HG02678 (cell line): ENCODE measurements around the gene CTIF.
A peak's percentile ranks its signal among the peaks of the same experiment; 100 is the strongest.

Source experiments
- ATAC-seq: cut with Tn5 transposase; IDR thresholded peaks from one replicate; pipeline ENCODE4 v1.9.1; 2021; ENCODE audit warnings: mild to moderate bottlenecking, moderate library complexity; ENCODE audit not compliant: unreplicated experiment

The CTIF gene

DNA sequence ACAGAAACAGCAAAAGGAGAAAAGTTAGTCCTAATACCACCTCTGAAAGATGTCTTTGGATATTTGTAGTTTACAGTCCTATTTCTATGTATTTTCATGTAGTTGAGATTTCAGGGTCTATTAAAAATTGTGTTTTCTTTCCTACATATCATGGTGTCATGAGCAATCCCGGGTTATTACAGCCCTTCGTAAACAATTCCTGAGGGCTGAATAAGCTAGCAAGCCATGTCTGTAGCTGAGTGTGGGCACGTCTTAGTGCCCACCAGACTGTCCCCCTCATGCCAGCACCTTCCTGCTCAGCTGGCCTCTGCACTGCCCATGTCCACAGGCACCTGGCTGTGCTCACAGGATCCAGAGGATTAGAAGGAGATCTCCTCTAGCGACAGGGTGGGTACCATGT, 60.6 kb downstream of the CTIF start:
- no peak for ATAC-seq

DNA sequence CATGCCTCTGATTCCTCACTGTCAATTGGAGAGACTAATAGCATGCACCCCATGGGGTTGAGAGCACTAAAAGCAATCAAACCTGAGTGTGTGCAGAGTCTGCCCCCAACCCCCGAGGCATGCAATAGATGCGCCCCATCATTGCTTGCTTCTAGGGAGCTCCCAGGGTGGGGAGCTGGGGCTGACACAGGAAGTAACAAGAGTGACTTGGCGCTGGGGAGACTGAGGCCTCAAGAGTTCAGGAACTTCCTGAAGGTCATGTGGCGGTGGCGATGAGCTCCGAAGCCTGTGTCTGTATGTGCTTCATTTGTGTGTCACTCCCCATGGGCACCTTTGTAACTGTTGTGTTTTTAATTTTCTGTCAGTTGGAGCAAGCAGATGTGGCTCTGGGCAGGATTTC, 61.2 kb downstream of the CTIF start:
- no peak for ATAC-seq

DNA sequence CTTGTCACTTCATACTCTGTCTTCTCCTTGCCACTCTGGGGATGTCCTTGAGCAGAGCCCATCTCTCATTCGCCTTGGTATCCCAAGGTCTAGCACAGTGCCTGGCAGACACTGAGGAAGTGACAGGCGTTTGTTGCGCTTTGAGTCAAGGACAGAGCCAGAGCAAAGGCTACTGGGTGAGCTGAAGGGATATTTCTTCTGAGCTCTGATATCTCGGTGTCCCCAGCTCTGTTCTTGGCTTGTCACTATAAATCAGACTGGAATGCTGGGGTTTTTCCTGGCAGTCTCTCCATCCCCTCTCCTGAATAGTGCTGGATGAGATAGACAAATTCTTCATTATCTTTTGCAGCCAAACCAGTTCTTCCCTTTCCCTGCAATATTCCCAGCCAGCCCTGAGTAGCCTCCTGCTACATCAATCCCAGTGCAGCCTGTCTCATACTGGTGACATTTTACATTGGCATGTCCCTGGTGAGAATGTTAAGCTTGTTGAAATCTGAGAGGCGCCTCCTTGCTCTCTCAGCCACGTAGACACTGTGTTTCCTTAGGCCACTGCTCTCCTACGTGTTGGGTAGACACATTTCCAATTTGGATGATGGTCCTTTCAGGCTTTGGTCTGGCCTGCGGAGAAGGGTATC, 61.7 kb downstream of the CTIF start:
- no peak for ATAC-seq

DNA sequence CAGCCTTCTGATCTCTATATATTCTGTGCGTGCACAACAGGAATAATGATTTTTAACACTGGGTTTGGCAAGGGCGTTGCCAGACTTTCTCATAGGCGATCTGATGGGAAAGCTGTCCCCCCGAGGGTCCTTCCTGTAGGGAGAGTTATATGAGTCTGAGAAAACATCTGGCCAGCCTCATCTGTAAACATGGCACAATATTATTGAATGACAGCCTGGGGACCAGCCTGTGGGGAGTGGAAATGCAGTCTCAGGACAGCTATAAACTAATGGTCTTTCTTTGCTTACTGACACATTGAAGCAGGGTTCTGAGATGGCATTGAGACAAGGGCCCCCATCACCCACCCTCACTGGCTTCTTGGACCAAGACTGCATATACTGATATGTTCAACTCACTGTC, 62.5 kb downstream of the CTIF start:
- no peak for ATAC-seq

DNA sequence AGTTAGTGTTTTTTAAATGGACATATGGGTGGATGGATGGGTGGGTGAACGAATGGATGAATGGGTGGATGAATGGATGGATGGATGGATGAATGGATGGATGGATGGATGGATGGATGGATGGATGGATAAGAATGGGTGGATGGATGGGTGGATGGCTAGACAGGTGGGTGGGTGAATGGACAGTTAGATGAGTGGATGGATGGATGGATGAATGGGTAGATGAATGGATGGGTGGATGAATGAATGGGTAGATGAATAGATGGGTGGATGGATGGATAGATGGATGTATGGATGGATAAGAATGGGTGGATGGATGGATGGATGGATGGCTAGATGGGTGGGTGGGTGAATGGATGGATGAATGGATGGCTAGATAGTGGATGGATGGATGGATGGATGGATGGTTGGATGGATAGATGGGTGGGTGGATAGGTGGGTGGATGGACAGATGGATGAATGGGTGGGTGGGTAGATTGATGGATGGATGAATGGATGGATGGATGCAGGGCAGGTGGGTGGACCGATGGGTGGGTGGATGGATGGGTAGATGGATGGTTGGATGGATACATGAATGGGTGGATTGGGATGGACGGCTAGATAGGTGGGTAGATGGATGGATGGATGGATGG, 64.0 kb downstream of the CTIF start:
- no peak for ATAC-seq

DNA sequence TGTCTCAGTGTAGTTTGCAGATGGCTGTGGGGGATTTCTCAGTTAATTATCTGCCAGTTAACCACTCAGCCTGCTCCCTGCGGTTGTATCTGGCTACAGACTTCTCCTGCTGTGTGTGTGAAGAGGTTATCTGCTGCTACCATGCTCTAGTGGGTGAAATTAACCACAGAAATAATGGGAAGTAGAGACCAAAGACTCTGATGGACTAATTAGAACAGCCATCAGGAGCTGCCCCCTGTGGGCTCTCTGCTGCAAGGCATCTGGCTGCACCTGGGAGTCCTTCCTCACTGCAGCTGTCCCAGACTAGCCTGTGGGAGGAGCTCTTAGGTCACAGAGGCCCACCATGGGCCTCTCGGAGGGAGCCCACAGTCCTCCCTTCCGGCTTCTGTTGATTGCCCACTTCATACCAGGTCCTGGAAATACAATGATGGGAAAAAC, 66.6 kb downstream of the CTIF start:
- ATAC-seq = peak; percentile 75

DNA sequence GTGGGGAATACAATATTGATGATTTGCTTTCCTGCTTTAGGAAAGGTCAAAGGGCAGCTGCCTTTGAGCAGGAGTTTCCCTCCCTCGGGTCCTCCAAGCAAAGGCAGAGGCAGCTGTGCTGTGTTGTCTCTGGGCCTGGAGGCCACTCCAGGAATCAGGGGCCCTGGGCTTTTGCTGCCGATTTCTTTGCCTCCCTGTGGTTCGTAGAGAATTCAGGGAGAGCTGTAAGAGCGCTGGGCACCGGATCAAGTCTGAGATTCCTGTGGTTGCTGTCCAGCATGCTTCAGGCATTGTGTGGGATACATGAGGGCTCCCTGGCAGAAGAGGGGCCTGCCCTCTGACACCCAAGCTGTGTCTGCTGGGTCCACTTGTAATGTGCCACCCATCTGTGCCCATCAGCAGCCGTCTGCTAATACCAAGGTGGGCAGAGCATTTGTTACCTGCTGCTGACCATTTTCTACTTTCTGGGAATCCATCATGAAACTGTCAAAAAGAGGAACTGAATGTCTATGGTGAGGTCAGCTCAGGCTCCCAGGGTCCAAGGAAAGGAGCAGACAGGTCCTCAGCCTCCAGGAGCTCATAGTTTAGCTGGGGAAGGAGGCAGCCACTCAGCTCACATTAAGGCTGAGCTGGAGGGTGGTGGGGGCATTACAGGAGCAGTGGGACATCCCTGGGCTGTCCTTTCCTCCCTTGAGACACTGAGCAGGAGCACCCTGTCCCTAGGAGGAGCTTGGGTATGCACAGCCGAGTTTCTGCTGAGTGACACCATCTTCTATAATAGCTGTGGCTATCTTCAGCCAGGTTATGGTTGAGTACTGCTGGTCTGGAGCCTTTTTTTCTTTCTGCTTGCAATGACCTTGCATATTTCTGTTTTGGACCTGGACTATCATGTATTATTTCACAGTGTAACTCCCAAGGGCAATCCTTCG, 68.5 kb downstream of the CTIF start:
- ATAC-seq = no peak

DNA sequence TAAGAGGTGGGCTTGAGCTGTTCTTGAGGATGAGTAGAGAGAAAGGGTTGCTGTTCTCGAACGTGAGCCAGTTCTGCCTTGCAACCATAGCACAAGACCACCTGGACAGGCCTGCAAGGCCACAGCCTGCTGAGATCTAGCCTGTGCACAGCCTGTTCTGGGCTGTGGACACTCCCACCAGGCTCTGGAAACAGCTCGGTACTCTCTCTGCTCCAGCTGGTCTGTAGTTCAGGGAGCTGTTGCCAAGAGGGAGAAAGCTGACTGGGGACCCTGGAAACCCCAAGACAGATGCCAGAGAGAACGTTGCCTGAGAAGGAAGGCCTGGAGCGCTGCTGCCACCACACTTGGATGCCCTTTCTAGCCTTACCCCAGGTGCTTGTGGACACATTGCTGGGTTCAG, 69.8 kb downstream of the CTIF start:
- ATAC-seq = no peak

DNA sequence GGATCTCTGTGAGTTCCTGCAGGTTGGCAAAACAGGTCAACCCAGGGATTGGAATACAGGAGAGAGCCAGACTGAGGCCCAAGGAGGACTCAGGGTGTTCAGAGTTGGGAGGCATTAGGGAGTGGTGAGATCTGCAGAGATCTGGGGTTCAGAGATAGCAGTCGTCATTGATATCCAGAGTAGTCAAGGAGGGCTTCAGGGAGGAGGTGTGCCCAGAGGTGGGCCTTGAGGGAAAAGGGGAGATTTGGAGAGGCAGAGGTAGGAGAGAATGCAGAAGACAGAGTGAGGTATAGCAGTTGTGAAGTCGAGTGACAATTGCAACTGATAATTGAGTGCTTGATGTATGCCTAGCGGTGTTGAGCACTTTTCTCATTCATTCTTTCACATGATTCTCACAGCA, 70.3 kb downstream of the CTIF start:
- no peak for ATAC-seq

DNA sequence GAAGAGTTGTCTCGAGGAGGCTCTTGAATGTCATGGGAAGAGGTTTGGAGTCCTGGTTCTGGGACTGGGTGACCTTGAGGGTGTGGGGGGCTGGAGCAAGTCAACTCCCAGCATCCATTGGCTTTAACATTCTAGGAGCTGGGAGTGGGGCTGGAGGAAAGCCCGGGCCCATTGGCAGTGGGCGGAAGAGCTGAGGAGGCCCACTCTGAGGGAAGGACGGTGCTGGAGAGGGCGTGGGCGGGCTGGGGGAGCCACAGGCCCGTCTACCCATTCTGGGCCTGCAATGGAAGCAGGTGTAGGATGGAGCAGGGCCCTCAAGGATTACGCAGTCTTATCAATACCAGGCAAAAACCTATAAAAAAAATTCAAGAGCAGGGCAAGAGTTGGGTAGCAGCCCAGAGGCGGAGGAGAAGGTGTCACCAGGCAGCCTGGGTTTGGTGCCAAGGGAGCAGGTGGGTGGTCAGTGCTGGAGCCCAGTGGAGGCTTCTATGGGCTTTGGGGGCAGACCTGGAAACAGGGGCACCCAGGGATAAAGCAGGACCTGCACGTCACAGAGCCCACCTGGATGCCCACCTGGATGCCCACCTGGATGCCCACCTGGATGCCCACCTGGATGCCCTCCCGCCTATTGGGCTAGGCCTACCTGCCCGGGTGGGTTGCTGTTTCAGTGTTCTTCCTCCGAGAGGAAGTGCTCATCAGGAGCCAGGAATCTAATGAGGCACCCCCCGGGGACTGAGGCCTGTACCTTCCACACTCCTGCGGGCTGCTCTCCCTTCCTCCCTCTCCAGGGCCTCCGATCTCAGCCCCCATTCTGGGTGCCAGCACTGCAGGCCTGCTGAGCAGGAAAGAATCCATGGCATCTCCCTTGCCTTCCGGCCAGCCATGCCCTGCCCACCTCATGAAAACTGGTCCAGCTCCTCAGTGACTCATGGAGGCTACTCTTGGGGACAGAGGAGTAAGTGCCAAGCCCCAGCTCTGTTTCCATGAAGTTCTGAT, 71.3 kb downstream of the CTIF start:
- ATAC-seq = no peak

DNA sequence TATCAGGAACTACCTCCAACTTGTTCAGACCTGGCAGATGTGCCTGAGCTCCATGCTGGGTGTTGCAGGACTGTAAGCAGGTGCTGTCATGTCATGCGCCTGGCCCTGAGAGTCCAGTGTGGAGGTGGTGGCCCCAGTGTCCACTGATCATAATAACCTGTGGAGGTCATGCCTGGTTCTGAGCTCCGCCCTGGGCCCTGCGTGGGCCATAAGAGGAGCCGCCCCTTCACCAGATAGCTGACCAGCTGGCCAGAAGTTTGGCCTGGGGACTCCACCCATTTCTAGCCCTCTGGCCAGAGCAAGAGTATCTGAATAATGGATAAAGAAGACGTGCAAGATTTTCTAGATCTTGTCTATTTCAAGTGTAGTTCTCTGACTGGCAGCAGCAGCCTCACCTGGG, 72.4 kb downstream of the CTIF start:
- no peak for ATAC-seq

DNA sequence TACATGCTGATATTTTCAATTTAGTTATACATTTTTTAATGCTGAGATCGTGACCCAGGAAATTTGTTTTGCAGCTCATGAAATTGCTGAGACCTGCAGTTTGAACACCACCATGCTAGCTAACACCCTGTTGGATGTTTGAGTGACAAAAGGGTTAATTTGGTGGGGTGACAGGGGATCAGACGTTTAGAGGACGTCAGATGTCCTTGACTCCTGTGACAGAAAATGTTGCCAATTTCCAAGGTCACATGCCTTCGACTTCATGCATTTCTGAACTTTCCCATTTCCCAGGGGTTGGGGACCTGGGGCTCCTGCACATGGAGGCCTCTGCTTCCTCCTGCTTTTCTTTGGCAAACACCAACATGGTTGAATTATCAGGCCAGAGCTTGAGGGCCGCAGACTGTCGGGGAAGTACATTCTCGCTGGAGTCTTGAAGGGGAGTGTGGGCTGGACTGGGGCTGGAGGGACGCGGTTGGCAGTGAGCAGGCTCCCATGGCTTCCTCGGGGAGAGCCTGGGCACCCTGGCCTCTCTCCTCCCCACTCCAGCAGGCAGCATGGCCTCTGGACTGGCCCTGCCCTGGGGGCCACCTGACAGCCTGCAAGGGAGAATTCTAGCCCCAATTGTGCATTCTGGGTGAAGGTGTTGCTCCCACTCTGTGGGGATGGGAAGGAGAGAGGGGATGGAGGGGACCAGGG, 73.1 kb downstream of the CTIF start:
- no peak for ATAC-seq

DNA sequence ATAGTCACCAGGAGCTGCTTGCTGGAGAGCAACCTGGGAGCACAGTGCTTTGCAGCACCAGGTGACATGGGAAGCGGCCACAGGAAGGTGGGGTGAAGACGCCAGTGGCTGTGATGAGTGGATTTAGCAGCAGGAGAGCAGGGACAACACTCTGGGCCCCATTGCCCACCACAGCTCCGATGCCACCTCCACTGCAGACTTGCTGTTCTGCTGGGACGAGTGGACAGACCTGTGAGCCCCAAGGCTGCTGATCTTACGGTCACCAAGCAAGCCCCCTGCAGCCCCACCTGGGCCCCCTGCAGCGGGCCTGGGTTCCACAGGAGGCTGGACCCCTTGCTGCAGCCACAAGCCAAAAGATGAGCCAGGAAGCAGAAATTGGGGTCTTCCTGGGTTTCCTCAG, 73.7 kb downstream of the CTIF start:
- ATAC-seq = no peak

DNA sequence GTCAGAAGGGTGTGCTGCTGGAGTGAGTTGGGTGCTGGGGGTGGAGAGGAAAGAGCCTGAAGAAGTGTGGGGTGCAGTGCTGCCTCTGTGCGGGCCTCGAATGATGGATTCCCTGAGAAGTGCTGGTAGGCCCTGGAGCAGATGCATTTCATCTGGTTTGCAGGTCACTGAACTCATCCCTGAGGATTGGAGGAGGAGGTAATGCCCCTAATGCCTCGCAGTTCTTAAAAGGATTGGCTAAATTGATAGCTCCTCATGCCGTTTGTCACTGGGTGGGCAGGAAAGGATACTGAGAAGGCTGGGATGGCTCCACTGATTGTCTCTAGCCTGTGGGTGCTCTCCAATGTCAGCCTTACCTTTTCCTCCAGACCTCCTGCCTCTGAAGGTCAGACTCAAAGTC, 74.1 kb downstream of the CTIF start:
- ATAC-seq = no peak

DNA sequence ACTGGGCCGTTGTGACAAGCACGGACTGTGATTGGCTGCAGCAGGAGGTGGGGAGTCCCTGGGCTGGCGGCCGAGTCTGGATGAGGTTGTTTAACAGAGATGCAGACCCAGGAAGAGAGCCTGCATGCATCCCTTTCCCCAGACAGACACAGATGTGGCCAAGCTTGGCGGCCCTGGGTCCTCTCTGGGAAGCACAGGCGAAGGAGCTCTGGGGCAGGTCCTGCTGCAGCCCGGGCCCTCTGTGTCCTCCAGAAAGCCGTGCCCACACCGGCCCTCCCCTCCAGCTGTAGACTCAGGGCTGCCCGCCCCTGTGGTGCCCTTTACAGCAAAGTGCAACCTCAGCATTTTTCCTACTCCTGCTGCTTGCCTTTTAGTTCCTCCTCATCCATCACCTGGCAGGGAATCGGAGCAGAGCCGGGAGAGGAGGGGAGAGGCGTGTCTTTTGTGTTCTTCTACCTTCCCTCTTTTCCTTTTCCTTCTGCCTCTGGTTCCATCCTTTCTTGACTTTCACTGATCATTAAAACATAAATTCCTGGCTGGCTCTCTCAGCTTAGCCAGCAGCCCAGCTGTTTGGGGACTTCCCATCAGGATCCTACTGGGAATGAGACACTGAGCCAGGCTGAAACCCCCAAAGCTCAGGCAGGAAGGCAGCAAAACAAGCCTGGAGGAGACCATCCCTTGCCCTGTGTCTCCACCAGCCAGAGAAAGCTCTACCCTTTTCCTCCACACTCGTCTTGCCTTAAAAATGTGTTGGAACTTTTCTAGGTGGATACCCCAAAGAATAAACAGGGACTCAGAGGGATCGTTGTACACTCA, 75.0 kb downstream of the CTIF start:
- no peak for ATAC-seq

DNA sequence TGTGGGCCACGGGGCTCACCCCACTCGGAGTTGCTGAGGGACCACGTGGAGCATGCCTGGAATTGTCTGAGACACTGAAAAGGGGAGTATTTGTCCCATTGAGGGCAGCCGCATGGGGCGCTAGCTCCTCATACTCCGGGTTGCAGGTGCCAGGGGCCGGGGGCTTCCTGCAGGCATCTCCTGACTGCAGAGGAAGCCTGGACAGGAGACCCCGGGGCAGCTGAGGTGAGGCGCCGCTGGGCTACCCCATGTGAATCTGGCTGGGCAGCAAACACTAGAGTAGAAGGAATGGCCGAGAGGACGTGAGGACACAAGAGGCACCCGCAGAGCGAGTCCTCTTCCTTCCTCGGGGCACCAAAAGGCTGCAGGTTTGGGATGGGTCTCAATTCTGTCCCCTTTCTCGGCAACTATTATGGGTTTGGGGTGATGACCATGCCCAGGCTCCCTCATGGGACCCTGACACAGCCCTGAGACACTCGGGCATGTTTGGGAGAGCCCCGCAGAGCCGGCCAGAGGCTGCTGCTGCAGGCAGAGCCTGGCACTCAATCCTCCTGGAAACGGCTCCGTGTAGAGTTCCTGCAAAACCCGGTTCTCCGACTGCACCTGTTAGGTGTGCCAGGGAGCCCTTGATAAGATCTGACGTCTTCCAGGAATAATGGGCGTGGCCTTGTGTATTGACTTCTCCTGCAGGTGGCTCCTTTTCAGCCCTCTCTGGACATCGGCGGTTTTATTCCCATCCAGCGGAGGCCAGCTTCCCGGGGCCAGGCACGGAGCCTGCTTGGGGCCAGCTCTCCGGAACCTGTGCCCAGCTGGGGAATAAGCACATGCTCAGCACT, 77.0 kb downstream of the CTIF start:
- no peak for ATAC-seq

DNA sequence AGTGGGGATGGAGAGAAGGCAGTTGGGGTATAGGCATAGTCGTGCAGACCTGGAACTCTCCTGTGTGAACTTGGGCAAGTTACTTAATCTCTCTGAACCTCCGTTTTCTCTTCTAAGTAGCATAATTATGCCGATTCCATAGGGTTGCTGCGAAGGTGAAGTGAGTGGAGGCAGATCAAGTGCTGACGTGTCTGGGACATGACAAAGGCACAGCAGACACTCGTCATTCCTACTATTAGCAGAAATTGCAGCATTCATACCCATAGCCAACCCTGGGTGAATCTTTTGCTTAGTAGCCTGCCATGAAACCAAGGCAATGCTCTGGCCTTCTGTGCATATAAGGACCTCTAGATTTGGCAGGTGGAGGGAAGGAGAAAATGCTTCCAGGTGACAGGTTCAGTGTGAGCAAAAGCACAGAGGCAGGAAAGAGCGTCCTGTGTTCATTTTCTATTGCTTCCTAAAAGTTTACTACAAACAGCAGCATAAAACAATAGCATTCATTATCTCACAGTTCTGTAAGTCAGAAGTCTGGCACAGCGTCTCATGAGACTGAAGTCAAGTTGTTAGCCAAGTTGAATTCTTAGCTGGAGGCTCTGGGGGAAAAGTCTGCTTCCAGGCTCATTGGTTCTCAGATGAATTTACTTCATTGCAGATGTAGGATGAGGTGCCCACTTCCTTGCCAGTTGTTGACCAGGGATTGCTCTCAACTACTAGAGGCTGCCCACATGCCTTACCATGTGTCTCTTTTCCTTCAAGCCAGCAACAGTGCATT, 77.8 kb downstream of the CTIF start:
- ATAC-seq = no peak
